Neural cell (in vitro differentiated cells): Measurements from ENCODE around the gene RGS4. TPM values are rescaled to one million over a fixed set of nuclear protein-coding genes. Genes with fewer than 3 reads are reported as not detected.

Source experiments
- H2AFZ ChIP-seq: fragments of 200-600, 300-800 bp; sonication (generic), shearing (Covaris generic); 2 replicates; pipeline ENCODE4 v1.6.0; 2014; ENCODE audit warnings: low read depth, mild to moderate bottlenecking, antibody characterized with exemption, low read length, moderate library complexity
- H3F3A ChIP-seq: fragments of 200-600 bp; shearing (Covaris generic); 2 replicates; pipeline ENCODE4 v1.6.1; 2016; ENCODE audit warnings: mild to moderate bottlenecking, moderate library complexity, mixed read lengths, antibody characterized with exemption, low read length; ENCODE audit not compliant: insufficient read depth, poor library complexity, severe bottlenecking
- H3K27ac ChIP-seq: fragments of 200-600, 300-800 bp; sonication (generic), shearing (Covaris generic); 2 replicates; pipeline ENCODE4 v1.5.1; 2014; ENCODE audit warnings: mild to moderate bottlenecking, low read length, moderate library complexity
- H3K27me3 ChIP-seq: fragments of 300-800, 200-600 bp; sonication (generic), shearing (Covaris generic); 2 replicates; pipeline ENCODE4 v1.6.0; 2014; ENCODE audit warnings: mild to moderate bottlenecking, low read depth, low read length, moderate library complexity; ENCODE audit not compliant: insufficient read depth
- H3K36me3 ChIP-seq: fragments of 300-800, 200-600 bp; sonication (generic), shearing (Covaris generic); 2 replicates; pipeline ENCODE4 v1.5.1; 2014; ENCODE audit warnings: mild to moderate bottlenecking, antibody characterized with exemption, low read length, moderate library complexity; ENCODE audit not compliant: insufficient read depth
- H3K4me2 ChIP-seq: fragments of 300-800, 200-600 bp; sonication (generic), shearing (Covaris generic); 2 replicates; pipeline ENCODE4 v1.6.0; 2014; ENCODE audit warnings: mild to moderate bottlenecking, low read length
- H3K4me3 ChIP-seq: fragments of 300-800, 200-600 bp; sonication (generic), shearing (Covaris generic); 2 replicates; pipeline ENCODE4 v1.5.1; 2014; ENCODE audit warnings: mild to moderate bottlenecking, low read length, moderate library complexity
- H3K79me2 ChIP-seq: fragments of 200-600 bp; shearing (Covaris generic); replicated peaks from 2 replicates; pipeline ENCODE4 v1.6.0; 2014; ENCODE audit warnings: mild to moderate bottlenecking, low read length, moderate library complexity; ENCODE audit not compliant: insufficient read depth
- H3K9ac ChIP-seq: fragments of 300-800, 200-600 bp; sonication (generic), shearing (Covaris generic); 2 replicates; pipeline ENCODE4 v1.6.1; 2016; ENCODE audit warnings: mild to moderate bottlenecking, low read length, mixed read lengths
- H3K9me2 ChIP-seq: fragments of 200-600 bp; shearing (Covaris generic); 2 replicates; pipeline ENCODE4 v1.6.1; 2016; ENCODE audit warnings: mild to moderate bottlenecking, low read length, mixed read lengths; ENCODE audit not compliant: insufficient read depth
- H3K9me3 ChIP-seq: fragments of 200-600, 300-800 bp; sonication (generic), shearing (Covaris generic); 2 replicates; pipeline ENCODE4 v1.6.1; 2016; ENCODE audit warnings: mild to moderate bottlenecking, mixed run types, low read length, moderate library complexity, mixed read lengths
- H4K20me1 ChIP-seq: fragments of 200-600 bp; shearing (Covaris generic); 2 replicates; pipeline ENCODE4 v1.6.1; 2016; ENCODE audit warnings: mild to moderate bottlenecking, mixed run types; ENCODE audit not compliant: insufficient read depth
- EP300 ChIP-seq: fragments of 450-650 bp; conservative IDR thresholded peaks from 2 replicates; pipeline ENCODE4 v1.6.1; 2014; ENCODE audit warnings: antibody characterized with exemption, mild to moderate bottlenecking, moderate library complexity; ENCODE audit not compliant: poor library complexity, severe bottlenecking
- EZH2 ChIP-seq: fragments of 200-600, 300-800 bp; shearing (Covaris generic), sonication (generic); IDR thresholded peaks from 2 replicates; pipeline ENCODE4 v1.6.1; 2014; ENCODE audit warnings: antibody characterized with exemption, low read length, borderline replicate concordance, mild to moderate bottlenecking; ENCODE audit not compliant: insufficient read depth, poor library complexity, severe bottlenecking
- MXI1 ChIP-seq: fragments of 450-650 bp; conservative IDR thresholded peaks from 2 replicates; pipeline ENCODE4 v1.6.1; 2014; ENCODE audit warnings: antibody characterized with exemption, mild to moderate bottlenecking; ENCODE audit not compliant: poor library complexity, severe bottlenecking
- POLR2AphosphoS5 ChIP-seq: IDR thresholded peaks from 2 replicates; pipeline ENCODE4 v1.6.1; 2012
- RAD21 ChIP-seq: fragments of 450-650 bp; conservative IDR thresholded peaks from 2 replicates; pipeline ENCODE4 v1.6.1; 2014; ENCODE audit warnings: antibody characterized with exemption, mild to moderate bottlenecking, moderate library complexity
- SMC3 ChIP-seq: fragments of 450-650 bp; conservative IDR thresholded peaks from 2 replicates; pipeline ENCODE4 v1.6.1; 2014; ENCODE audit warnings: antibody characterized with exemption, mild to moderate bottlenecking, moderate library complexity; ENCODE audit not compliant: poor library complexity
- TAF1 ChIP-seq: IDR thresholded peaks from 2 replicates; pipeline ENCODE4 v1.6.1; 2012; ENCODE audit warnings: low read depth
- polyA plus RNA-seq: library from polyadenylated mRNA; depleted of rRNA; stranded (reverse); fragments of >200 nt; gene quantifications from 2 replicates; pipeline ENCODE4 v1.2.3, GENCODE V29; 2014
- TF ChIP-seq, protein P1 (sequence below): fragments of 450-650 bp; IDR thresholded peaks from 2 replicates; pipeline ENCODE4 v1.5.1; 2014; ENCODE audit warnings: antibody characterized with exemption, mild to moderate bottlenecking, moderate library complexity; ENCODE audit not compliant: poor library complexity, severe bottlenecking
- TF ChIP-seq, protein P2 (sequence below): IDR thresholded peaks from 2 replicates; pipeline ENCODE4 v1.6.1; 2012; ENCODE audit warnings: borderline replicate concordance

RGS4 gene
- polyA plus RNA-seq, 1 donor from 2014 or later, result 1.6 TPM

DNA sequence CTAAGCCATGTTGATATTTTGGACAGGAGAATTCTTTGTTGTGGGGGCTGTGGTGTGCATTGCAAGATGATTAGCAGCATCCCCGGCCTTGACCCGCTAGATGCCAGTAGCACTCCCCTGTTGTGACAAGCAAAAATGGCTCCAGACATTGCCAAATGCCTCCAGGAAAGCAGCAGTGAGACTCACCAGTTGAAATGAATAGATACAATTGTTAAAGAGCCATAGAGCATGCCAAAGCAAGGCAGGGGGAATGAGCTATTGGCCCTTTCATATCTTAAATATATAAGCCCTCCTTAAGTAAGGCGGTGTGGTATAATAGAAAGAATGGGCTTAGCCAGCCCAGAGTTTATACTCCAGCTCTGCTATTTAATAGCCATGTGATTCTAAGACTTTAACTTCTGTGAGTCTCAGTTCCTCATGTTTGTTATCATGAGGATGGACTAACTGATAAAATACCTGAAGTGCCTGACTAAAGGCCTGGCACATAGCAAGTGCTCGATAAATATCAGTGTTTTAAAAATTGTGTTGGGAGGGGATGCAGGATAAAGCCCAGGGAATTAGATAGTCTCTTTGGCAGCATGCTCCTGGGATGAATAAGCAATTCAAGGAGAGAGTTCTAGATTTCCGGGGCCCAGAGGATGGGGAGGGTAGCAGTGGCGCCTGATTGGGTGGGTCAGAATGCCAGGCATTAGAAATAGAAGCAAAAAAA lies 21.1 kb upstream of the RGS4 start:
- no peaks in the 10 kb centered on the region for H3K36me3 ChIP-seq
- H3K9ac ChIP-seq, result no peak overlapping the region
- H2AFZ ChIP-seq, result no peak overlapping the region
- no peaks in the 10 kb centered on the region for H3K9me3 ChIP-seq
- no peak overlapping the region for H3K4me3 ChIP-seq
- no peaks in the 10 kb centered on the region for H3K9me2 ChIP-seq
- H4K20me1 ChIP-seq, result no peaks in the 10 kb centered on the region
- no peak for TF ChIP-seq MXI1
- no peak for TF ChIP-seq RAD21
- no peak for TF ChIP-seq EZH2
- TF ChIP-seq SMC3, result no peak
- TF ChIP-seq, protein P1, sequence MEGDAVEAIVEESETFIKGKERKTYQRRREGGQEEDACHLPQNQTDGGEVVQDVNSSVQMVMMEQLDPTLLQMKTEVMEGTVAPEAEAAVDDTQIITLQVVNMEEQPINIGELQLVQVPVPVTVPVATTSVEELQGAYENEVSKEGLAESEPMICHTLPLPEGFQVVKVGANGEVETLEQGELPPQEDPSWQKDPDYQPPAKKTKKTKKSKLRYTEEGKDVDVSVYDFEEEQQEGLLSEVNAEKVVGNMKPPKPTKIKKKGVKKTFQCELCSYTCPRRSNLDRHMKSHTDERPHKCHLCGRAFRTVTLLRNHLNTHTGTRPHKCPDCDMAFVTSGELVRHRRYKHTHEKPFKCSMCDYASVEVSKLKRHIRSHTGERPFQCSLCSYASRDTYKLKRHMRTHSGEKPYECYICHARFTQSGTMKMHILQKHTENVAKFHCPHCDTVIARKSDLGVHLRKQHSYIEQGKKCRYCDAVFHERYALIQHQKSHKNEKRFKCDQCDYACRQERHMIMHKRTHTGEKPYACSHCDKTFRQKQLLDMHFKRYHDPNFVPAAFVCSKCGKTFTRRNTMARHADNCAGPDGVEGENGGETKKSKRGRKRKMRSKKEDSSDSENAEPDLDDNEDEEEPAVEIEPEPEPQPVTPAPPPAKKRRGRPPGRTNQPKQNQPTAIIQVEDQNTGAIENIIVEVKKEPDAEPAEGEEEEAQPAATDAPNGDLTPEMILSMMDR, result no peak
- no peak for TF ChIP-seq POLR2AphosphoS5
- TF ChIP-seq, protein P2, sequence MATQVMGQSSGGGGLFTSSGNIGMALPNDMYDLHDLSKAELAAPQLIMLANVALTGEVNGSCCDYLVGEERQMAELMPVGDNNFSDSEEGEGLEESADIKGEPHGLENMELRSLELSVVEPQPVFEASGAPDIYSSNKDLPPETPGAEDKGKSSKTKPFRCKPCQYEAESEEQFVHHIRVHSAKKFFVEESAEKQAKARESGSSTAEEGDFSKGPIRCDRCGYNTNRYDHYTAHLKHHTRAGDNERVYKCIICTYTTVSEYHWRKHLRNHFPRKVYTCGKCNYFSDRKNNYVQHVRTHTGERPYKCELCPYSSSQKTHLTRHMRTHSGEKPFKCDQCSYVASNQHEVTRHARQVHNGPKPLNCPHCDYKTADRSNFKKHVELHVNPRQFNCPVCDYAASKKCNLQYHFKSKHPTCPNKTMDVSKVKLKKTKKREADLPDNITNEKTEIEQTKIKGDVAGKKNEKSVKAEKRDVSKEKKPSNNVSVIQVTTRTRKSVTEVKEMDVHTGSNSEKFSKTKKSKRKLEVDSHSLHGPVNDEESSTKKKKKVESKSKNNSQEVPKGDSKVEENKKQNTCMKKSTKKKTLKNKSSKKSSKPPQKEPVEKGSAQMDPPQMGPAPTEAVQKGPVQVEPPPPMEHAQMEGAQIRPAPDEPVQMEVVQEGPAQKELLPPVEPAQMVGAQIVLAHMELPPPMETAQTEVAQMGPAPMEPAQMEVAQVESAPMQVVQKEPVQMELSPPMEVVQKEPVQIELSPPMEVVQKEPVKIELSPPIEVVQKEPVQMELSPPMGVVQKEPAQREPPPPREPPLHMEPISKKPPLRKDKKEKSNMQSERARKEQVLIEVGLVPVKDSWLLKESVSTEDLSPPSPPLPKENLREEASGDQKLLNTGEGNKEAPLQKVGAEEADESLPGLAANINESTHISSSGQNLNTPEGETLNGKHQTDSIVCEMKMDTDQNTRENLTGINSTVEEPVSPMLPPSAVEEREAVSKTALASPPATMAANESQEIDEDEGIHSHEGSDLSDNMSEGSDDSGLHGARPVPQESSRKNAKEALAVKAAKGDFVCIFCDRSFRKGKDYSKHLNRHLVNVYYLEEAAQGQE, result no peak
- TF ChIP-seq EP300, result no peak
- TF ChIP-seq TAF1, result no peak
- H3K27ac ChIP-seq, result no peak overlapping the region
- H3K27me3 ChIP-seq, result no peaks in the 10 kb centered on the region
- H3F3A ChIP-seq, result no peaks in the 10 kb centered on the region
- no peaks in the 10 kb centered on the region for H3K79me2 ChIP-seq
- H3K4me2 ChIP-seq, result no peak overlapping the region

DNA sequence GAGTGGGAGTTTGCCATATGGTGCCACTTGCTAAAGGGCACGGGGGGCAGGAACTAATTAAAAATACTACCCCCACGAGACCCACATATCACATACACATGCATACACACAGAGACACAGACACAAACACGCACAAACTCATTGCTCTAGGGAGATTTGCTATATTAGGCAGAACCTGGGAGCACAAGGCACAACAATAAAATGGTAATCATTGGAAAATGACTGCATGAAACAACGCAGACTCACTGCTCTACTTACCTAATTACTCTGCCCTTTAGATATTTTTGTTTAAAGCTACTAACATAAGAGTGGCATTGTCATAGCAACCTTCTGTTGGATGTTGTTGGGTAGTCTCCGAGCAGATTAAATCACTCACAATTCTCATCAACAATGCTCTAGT lies 20.3 kb upstream of the RGS4 start:
- TF ChIP-seq EP300 (no peak), MXI1 (no peak), POLR2AphosphoS5 (no peak), TAF1 (no peak), EZH2 (no peak), SMC3 (no peak), RAD21 (no peak)
- TF ChIP-seq, protein P1, result no peak
- TF ChIP-seq, protein P2, result no peak
- Histone ChIP-seq H3K4me2 (no peak overlapping the region), H3K9ac (no peak overlapping the region), H3F3A (no peaks in the 10 kb centered on the region), H4K20me1 (no peaks in the 10 kb centered on the region), H3K27me3 (no peaks in the 10 kb centered on the region), H3K79me2 (no peaks in the 10 kb centered on the region), H2AFZ (no peak overlapping the region), H3K9me3 (no peaks in the 10 kb centered on the region), H3K27ac (no peak overlapping the region), H3K36me3 (no peaks in the 10 kb centered on the region), H3K9me2 (no peaks in the 10 kb centered on the region), H3K4me3 (peak overlapping the region; percentile 11)
